NCI-H748 (cell line): ENCODE results near the gene EGFLAM.

Experiments used
- DNase-seq: peaks from one replicate; lab custom pipeline; 2025; ENCODE audit not compliant: unreplicated experiment; lab: John Stamatoyannopoulos, UW

Gene EGFLAM

GRCh38 chr5:38371596-38371995 is 113.2 kb downstream of the EGFLAM start:
- no peak for DNase-seq

- no peak for DNase-seq
Measured at GRCh38 chr5:38373743-38374142, 115.4 kb downstream of the EGFLAM start.

- DNase-seq: no peak
Measured at GRCh38 chr5:38375423-38375822, 117.1 kb downstream of the EGFLAM start.

GRCh38 chr5:38376404-38376803 is 118.0 kb downstream of the EGFLAM start:
- no peak for DNase-seq

- no peak for DNase-seq
Measured at GRCh38 chr5:38378579-38378978, 120.2 kb downstream of the EGFLAM start.

- no peak for DNase-seq
Measured at GRCh38 chr5:38379350-38379937, 121.1 kb downstream of the EGFLAM start.

GRCh38 chr5:38380537-38380936 is 122.2 kb downstream of the EGFLAM start:
- no peak for DNase-seq

GRCh38 chr5:38381361-38381760 is 123.0 kb downstream of the EGFLAM start:
- no peak for DNase-seq

- peak; percentile 91 for DNase-seq
Measured at GRCh38 chr5:38382898-38383297, 124.5 kb downstream of the EGFLAM start.

- DNase-seq: no peak
Measured at GRCh38 chr5:38383701-38384100, 125.3 kb downstream of the EGFLAM start.

- no peak for DNase-seq
Measured at GRCh38 chr5:38384396-38384795, 126.0 kb downstream of the EGFLAM start.

GRCh38 chr5:38387161-38387560 is 128.8 kb downstream of the EGFLAM start:
- DNase-seq: no peak

GRCh38 chr5:38393636-38394035 is 135.3 kb downstream of the EGFLAM start:
- DNase-seq: no peak

- peak; percentile 66 for DNase-seq
Measured at GRCh38 chr5:38396766-38397165, 138.4 kb downstream of the EGFLAM start.

GRCh38 chr5:38400365-38400764 is 142.0 kb downstream of the EGFLAM start:
- no peak for DNase-seq

- no peak for DNase-seq
Measured at GRCh38 chr5:38401145-38401544, 142.8 kb downstream of the EGFLAM start.

GRCh38 chr5:38403406-38403805 is 145.0 kb downstream of the EGFLAM start:
- no peak for DNase-seq

- DNase-seq: no peak
Measured at GRCh38 chr5:38403877-38404635, 145.7 kb downstream of the EGFLAM start.

- peak; percentile 71 for DNase-seq
Measured at GRCh38 chr5:38404667-38405276, 146.4 kb downstream of the EGFLAM start.

GRCh38 chr5:38408446-38409198 is 150.3 kb downstream of the EGFLAM start:
- DNase-seq: peak; percentile 40

GRCh38 chr5:38410304-38410990 is 152.1 kb downstream of the EGFLAM start:
- DNase-seq: no peak
